SHP77 treated with DMSO at 0.1 percent for 48 hours (cell line): Measurements from ENCODE around the gene RAPGEF6.
"Not testable (repeated sequence)": the region's sequence is repeated elsewhere in the genome, so short reads cannot be mapped to it uniquely, and the experiment has no call there.

Experiments used
- DNase-seq: peaks from one replicate; lab custom pipeline; 2025; lab: John Stamatoyannopoulos, UW

Gene RAPGEF6

DNA sequence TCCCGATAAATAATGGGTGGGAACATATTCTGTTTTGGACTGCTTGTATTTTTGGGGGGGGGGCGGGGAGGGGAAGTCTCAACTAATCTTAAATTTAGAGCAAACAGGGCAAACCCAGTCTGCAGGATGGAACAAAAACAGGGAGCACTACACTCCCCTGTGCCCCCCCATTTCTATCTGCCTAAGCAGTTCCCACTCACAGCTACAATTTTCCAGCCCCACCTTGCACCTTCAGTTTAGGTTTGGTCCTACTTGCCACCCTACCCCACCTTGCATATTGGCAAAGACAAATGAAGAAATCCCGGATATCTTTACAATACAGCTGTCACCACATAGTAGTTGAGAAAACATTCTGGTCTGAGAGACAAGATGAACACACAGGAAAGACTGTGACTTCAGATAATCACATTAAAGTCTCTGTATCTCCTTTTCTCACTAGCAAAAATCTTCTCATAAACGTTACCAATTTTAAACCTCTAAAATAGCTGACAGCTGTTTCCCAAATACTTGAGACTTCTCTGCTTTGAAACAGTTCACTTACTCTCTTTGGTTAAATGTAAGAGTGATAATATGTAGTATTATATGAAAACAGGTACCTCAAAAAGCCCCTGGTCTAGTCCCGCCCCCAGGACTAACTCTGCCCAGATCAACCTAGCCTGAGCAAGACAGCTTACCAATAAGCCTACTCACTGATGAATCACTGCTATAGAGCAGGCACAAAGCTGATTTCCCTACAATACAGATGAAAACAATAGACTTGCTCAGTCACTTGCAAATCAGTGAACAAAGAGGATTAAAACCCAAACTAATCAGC lies 5.2 kb upstream of the RAPGEF6 start:
- DNase-seq, result no peak

- DNase-seq, result no peak
Measured at GRCh38 chr5:131639148-131639547, 4.1 kb upstream of the RAPGEF6 start.

DNA sequence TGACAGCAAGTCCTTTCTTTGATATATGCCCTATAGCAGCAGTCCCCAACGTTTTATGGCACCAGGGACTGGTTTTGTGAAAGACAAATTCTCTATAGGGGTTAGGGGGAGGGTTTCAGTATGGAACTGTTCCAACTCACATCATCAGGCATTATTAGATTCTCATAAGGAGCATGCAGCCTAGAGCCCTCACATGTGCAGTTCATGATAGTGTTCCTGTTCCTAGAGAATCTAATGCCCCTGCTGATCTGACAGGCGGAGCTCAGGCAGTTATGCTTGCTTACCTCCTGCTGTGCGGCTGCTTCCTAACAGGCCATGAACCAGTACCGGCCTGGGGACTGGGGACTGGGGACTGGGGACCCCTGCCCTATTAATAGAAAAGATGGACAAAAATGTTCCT lies 2.7 kb upstream of the RAPGEF6 start:
- DNase-seq, result no peak

DNA sequence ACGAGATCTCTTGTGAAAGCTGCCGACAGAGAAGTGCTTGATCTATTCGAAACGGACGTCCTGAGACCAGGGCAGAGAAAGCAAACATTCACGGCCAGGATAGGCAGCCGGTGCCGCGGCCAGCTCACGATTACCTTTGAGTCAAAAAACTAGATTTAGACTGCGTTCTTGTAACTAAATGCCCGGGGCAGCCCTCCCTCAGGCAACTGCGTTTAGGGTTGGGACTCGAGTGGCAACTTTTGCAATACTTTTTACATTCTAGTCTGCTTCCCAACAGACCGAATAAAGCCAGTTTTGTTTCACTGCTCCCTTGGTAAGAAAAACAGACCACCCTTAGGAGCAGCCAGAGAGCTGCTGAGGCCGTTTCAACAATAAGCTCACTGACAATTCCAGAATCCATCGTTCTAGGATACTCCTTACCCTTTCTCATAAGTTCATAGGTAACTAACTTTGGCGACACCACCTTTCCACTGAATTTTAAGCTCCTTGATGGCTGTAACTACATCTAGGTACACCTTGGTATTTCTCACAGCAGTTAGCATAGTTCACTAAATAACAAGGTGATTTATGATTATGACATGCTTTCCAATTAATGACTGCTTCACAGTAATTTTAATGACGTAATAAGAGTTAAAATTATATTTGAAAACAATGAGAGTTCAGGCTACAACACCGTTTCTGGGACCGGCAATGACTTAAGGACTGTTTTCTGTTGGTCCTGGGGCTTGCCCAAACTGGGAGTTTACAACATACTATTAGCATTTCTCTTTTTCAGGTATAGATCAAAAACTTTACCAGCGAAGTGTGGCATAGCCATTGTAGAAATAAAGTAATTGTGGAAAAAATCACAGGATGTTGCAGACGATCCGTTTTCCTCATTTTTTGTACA lies 899 bp upstream of the RAPGEF6 start:
- no peak for DNase-seq

- DNase-seq, result peak; percentile 51
Measured at GRCh38 chr5:131634666-131634995, 398 bp downstream of the RAPGEF6 start.

DNA sequence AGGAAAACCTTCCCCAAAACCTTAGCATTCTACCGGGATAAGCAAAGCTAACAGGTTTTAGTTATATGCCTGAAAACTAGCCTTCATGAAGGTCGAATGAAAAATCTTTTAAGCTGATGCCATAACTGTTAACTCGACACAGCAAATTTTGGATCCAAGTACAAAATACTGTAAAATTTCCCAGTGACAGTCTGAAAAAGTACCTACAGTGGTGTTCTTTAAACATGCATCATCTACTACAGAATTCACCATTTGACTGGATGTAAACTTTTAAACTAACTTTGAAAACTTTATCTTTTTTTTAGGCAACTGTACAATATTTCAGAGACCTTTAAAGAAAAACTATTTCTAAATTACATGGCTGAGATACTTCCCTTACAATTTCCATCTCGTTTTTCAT lies 791 bp downstream of the RAPGEF6 start:
- DNase-seq, result no peak

GRCh38 chr5:131633830-131634229 lies 1.2 kb downstream of the RAPGEF6 start:
- DNase-seq, result no peak

DNA sequence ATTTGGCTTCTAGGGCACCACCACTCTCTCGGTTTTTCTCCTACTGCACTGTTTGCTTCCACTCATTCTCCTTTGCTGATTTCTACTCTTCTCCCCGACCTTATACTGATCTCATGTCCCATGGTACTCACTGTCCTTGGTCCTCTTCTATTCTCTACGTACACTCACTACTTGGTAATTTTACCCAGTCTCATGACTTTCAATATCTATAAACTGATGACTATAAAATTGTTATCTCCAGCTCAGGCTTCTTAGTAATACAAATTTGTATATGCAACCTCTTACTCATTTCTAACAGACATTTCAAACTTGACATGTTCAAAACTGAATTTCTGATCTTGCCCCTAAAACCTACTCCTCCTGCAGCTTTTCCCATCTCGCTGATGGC lies 4.1 kb downstream of the RAPGEF6 start:
- no peak for DNase-seq

- DNase-seq, result no peak
Measured at GRCh38 chr5:131630208-131630962, 4.6 kb downstream of the RAPGEF6 start.

DNA sequence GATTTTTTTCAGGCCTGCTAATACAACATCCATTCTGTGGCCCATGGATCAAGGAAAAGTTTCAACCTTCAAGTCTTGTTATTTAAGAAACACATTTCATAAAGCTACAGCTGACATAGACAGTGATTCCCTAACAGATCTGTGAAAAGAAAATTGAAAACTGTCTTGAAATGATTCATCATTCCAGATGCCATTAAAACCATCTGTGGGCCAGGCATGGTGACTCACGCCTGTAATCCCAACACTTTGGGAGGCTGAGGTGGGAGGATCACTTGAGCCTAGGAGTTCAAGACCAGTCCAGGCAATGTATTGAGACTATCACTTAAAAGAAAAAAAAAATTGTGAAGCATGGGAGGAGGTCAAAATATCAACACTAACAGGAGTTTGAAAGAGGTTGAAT lies 6.0 kb downstream of the RAPGEF6 start:
- no peak for DNase-seq

DNA sequence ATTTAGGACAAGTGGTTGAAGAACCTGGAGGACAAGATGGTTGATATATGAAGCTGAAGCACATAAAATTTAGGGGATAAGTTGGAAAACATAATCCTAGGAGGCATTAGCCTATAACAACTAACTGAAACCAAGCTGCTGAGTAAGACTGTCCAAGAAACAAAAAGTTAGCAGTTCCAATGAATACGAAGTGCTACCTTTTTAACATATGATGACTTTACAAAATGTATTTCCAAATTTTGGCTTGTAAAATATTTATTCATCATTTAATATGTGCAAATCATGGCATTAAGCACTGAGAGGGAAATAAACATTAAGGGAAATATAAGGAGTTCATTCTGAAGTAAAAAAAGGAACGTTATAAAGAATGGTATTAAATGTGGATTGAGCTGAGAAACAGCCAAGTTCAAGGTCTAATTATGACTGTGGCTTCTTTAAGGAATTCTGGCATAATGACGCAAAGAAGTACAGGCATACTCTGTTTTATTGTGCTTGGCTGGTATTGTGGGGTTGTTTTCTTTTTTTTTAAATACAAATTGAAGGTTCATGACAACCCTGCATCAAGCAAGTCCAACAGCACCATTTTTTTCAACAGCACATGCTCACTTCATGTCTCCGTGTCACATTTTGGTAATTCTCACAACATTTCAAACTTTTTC lies 7.7 kb downstream of the RAPGEF6 start:
- no peak for DNase-seq

DNA sequence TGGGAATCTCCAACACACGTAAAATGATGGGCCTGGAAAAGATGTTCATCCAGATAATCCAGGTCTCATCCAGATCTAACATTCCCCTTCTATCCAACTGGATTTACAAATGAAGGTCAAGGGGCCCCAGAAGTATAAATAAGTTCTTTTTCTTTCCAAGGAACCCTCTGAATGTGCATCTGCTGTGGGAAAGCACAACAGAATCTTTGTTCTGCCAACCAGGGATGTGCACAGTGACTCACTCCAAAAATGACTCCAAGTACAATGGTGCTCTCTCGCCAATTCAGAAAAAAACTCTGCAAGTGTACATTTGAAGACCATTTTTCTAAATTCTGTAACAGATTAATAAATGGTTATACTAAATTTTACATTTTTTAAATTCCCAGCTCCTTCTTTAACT lies 12.4 kb downstream of the RAPGEF6 start:
- no peak for DNase-seq

GRCh38 chr5:131621164-131621563 lies 13.9 kb downstream of the RAPGEF6 start:
- not testable (repeated sequence) for DNase-seq

DNA sequence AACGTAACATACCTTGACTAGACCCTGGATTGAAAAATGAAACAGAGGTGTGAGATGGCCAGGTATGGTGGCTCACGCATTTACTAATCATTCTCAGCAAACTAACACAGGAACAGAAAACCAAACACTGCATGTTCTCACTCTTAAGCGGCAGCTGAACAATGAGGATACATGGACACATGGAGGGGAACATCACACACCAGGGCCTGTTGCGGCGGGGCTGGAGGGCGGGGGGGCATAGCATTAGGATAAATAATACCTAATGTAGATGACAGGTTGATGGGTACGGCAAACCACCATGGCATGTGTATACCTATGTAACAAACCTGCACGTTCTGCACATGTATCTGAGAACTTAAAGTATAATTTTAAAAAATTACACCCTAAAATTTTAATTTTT lies 15.9 kb downstream of the RAPGEF6 start:
- DNase-seq, result no peak

DNA sequence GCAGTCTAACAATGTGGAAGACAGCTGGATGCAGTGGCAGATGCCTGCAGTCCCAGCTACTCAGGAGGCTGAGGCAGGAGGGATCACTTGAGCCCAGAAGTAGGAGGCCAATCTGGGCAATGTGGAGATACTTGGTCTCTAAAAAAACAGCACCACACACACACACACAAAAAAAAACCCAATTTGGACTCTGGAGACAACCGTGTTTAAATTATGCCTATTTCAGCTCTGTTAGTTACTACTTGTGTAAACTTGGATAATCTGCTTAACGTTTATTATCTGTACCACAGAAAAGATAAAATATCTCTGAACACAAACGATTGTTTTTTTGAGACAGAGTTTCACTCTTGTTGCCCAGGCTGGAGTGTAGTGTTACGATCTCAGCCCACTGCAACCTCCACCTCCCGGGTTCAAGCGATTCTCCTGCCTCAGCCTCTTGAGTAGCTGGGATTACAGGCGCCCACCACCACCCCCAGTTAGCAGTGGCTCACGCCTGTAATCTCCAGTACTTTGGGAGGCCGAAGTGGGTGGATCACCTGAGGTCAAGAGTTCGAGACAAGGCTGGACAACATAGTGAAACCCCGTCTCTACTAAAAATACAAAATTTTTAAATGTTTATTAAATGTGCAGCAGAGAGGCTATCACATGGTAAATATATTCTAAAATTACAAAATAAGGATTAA lies 17.7 kb downstream of the RAPGEF6 start:
- DNase-seq, result no peak

DNA sequence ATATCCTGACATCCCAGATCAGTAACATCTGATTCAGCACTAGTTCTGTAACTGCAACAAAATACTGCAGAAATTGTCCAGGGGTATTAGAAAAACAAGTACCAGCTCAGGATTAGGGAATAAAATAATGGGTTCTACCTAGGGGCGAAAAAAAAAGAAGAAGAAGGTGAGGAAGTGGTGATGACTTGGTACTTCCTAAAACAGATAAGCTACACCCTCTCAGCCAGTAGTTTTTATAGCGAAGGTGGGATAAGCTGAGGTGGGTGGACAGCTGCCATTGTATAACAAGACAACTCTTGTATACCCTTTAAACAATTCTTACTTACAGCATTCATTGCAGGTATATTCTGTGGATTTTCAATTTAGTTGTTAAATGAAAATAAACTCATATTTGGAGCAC lies 19.1 kb downstream of the RAPGEF6 start:
- no peak for DNase-seq

DNA sequence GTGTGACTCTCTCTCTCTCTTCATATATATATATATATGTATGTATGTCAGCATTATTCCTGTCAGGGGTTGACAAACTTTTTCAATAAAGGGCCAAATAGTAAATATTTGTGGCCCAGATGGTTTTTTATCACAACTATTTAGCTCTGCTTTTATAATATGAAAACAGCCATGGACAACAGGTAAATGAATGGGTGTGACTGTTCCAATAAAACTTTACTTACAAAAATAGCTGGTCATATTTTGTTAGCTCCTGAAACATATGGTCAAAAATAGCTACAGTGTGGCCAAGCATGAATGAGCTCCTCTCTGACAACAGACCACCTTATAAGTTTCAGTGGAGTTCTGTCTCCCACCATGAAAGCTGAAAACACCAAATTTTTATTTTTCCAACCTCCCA lies 21.6 kb downstream of the RAPGEF6 start:
- no peak for DNase-seq

GRCh38 chr5:131611064-131611381 lies 24.0 kb downstream of the RAPGEF6 start:
- no peak for DNase-seq

DNA sequence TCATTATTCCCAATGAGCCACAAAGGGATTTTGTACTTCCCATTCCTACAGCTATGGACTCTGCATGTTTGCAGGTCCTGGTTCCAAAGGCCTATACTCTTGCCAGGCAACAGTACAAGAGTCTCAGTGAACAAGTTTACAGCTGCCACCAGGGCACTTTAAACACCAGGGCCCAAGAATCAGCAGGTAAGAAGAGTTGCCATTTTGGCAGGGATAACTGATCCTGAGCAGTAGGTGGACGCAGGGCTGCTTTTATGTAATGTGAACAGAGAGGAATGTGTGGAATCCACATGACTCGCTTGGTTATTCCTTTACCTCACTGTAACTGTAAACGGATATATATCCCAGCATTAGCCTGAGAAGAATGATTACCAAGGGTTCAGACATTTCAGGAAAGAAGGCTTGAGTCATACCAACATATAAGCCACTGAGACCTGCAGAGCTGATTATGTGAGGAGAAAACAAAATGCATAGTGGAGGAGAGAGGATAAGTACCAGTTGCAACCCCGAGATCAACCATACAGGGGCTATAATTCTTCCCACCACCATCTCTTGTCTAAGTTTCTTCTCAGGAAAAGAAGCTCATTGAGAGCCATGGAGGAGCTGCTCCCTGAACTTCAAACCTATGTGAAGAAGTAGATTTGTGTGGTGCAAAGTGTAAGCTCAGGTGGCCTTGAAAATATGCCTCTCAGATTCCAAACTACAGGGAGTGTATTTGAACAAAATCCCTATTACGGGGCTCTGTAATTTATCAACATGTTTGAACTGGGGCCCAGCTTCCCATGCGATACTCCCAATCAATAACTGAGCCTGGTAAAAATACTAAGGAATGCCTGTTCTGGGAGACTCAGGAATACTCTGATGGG lies 24.6 kb downstream of the RAPGEF6 start:
- no peak for DNase-seq

DNA sequence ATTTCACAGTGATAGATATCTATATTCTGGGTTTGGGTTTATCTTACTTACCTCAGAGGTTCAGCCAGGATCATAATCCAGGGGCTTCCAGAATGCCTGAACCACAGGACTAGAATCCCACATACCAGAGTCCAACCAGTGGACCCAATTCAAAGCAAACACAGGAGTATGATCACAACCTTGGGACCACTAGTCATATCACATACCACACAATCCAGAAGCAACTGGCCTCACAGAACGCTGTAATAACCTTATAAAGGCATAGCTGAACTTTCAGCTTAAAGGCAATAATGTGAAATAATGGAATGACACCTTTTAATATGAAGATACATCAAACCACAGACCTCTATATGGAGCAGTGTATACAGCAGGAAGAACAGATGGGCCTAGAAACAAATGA lies 25.3 kb downstream of the RAPGEF6 start:
- DNase-seq, result no peak

DNA sequence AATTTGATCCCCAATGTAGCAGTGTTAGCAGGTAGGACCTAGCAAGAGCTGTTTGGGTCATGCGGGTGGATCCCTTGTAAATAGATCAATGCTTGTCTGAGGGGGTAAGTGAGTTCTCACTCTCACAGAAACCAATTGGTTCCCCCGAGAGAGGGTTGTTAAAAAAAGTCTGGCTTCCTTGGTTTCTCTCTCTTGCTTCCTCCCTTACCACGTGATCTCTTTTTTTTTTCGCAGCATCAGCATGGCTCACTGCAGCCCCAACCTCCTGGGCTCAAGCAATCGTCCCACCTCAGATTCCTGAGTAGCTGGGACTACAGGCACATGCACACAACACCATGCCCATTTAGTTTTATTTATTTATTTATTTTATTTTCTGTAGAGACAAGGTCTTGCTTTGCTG lies 26.4 kb downstream of the RAPGEF6 start:
- DNase-seq, result no peak
